HepG2 (cell line): ENCODE results near the gene RALY. TPM values are rescaled to one million over a fixed set of nuclear protein-coding genes. Genes with fewer than 3 reads are reported as not detected.

Experiments
- ATM ChIP-seq: fragments of 450-650 bp; IDR thresholded peaks from 2 replicates; pipeline ENCODE4 v1.7.1; 2017; ENCODE audit warnings: mild to moderate bottlenecking, borderline replicate concordance
- CCAR2 ChIP-seq: fragments of 200-400 bp; formaldehyde crosslinking; optimal IDR thresholded peaks from 2 replicates; pipeline ENCODE3; 2018; ENCODE audit warnings: low read depth, mild to moderate bottlenecking, low read length, moderate library complexity
- GPN1 ChIP-seq: sonication (generic); formaldehyde crosslinking; IDR thresholded peaks from 2 replicates; pipeline ENCODE4 v1.5.1; 2020; ENCODE audit warnings: missing genetic modification reagents, borderline replicate concordance
- KAT7 ChIP-seq: IDR thresholded peaks from 2 replicates; pipeline ENCODE4 v1.6.1; 2018; ENCODE audit warnings: borderline replicate concordance, missing compliant biosample characterization
- MZF1 ChIP-seq: sonication (generic); formaldehyde crosslinking; IDR thresholded peaks from 2 replicates; pipeline ENCODE4 v1.8.1; 2023; ENCODE audit warnings: mild to moderate bottlenecking, missing genetic modification reagents, borderline replicate concordance
- NR2F6 ChIP-seq, 2 experiments: IDR thresholded peaks; 2 replicates each; pipeline ENCODE4 v1.6.1; 2016; ENCODE audit warnings: antibody characterized with exemption in 1 of 2, mild to moderate bottlenecking in 1 of 2
- SOX6 ChIP-seq, 2 experiments: fragments of 450-650 bp in 1 of 2; sonication (generic) in 1 of 2; formaldehyde crosslinking in 1 of 2; IDR thresholded peaks; 2 replicates each; pipeline versions ENCODE4 v1.4.0 to v1.6.1; 2017 to 2020; ENCODE audit warnings: antibody characterized with exemption in 1 of 2, mild to moderate bottlenecking in 1 of 2, missing genetic modification reagents in 1 of 2
- ZFP41 ChIP-seq: sonication (generic); formaldehyde crosslinking; IDR thresholded peaks from 2 replicates; pipeline ENCODE4 v1.4.0; 2020; ENCODE audit warnings: mild to moderate bottlenecking, missing genetic modification reagents, borderline replicate concordance
- ZNF318 ChIP-seq: sonication (generic); formaldehyde crosslinking; IDR thresholded peaks from 2 replicates; pipeline ENCODE4 v1.4.0; 2020; ENCODE audit warnings: mild to moderate bottlenecking, missing genetic modification reagents
- ZNF33A ChIP-seq: sonication (generic); formaldehyde crosslinking; IDR thresholded peaks from 2 replicates; pipeline ENCODE4 v1.5.1; 2020; ENCODE audit warnings: missing genetic modification reagents, mild to moderate bottlenecking, moderate library complexity, borderline replicate concordance
- ZNF777 ChIP-seq: sonication (generic); formaldehyde crosslinking; IDR thresholded peaks from 2 replicates; pipeline ENCODE4 v1.4.0; 2020; ENCODE audit warnings: missing genetic modification reagents
- polyA plus RNA-seq, 8 experiments: library from polyadenylated mRNA; depleted of rRNA in 3 of 8; stranded (reverse) in 7 of 8; unstranded in 1 of 8; fragments of >200 nt; fragmentation: Illumina TruSeq in 4 of 8; extraction: Trizol in 4 of 8; gene quantifications; 2 replicates each; pipeline versions ENCODE4 v1.2.1 to v1.2.3, GENCODE V29; 2011 to 2016; ENCODE audit warnings: low read depth in 4 of 8, missing spikeins in 1 of 8, mixed read lengths in 1 of 8; ENCODE audit not compliant: insufficient read depth in 1 of 8
- total RNA-seq, 5 experiments: library from RNA; depleted of rRNA; stranded (reverse); fragments of >200 nt; fragmentation: Illumina TruSeq; extraction: Trizol; gene quantifications; 2 replicates each; pipeline ENCODE4 v1.2.3, GENCODE V29; 2016; ENCODE audit warnings: low read depth in 1 of 5
- TF ChIP-seq, protein P1 (sequence below): sonication (generic); formaldehyde crosslinking; IDR thresholded peaks from 2 replicates; pipeline ENCODE4 v1.4.0; 2020; ENCODE audit warnings: missing genetic modification reagents
- TF ChIP-seq, protein P2 (sequence below): sonication (generic); formaldehyde crosslinking; IDR thresholded peaks from 2 replicates; pipeline ENCODE4 v1.8.0; 2022; ENCODE audit warnings: low read depth, missing genetic modification reagents

The RALY gene
- total and polyA plus RNA-seq, 2 of the 13 experiments (the other 11 are each of a cell fraction or from before 2014, with no cell fraction given), result 178 to 186 TPM

- TF ChIP-seq CCAR2 (no peak), ZNF777 (CRISPR knock-in tag) (peak; percentile 59), ZFP41 (peak; percentile 86; the same call in 1 of the 2 replicates), ZNF318 (CRISPR knock-in tag) (no peak; the same call in 1 of the 2 replicates), ATM (no peak), GPN1 (CRISPR knock-in tag) (peak; percentile 84), MZF1 (CRISPR knock-in tag) (0 out of 2 replicates have a peak, but pooled peaks have one; percentile 38), KAT7 (CRISPR knock-in tag) (peak; percentile 80), SOX6 (IDR thresholded peaks at IDR 0.05) (no peak), SOX6 (CRISPR knock-in tag; IDR thresholded peaks at IDR 0.05) (no peak), ZNF33A (CRISPR knock-in tag) (no peak), NR2F6 (IDR thresholded peaks at IDR 0.05) (no peak), NR2F6 (CRISPR knock-in tag; IDR thresholded peaks at IDR 0.05) (no peak)
- TF ChIP-seq, protein P1, sequence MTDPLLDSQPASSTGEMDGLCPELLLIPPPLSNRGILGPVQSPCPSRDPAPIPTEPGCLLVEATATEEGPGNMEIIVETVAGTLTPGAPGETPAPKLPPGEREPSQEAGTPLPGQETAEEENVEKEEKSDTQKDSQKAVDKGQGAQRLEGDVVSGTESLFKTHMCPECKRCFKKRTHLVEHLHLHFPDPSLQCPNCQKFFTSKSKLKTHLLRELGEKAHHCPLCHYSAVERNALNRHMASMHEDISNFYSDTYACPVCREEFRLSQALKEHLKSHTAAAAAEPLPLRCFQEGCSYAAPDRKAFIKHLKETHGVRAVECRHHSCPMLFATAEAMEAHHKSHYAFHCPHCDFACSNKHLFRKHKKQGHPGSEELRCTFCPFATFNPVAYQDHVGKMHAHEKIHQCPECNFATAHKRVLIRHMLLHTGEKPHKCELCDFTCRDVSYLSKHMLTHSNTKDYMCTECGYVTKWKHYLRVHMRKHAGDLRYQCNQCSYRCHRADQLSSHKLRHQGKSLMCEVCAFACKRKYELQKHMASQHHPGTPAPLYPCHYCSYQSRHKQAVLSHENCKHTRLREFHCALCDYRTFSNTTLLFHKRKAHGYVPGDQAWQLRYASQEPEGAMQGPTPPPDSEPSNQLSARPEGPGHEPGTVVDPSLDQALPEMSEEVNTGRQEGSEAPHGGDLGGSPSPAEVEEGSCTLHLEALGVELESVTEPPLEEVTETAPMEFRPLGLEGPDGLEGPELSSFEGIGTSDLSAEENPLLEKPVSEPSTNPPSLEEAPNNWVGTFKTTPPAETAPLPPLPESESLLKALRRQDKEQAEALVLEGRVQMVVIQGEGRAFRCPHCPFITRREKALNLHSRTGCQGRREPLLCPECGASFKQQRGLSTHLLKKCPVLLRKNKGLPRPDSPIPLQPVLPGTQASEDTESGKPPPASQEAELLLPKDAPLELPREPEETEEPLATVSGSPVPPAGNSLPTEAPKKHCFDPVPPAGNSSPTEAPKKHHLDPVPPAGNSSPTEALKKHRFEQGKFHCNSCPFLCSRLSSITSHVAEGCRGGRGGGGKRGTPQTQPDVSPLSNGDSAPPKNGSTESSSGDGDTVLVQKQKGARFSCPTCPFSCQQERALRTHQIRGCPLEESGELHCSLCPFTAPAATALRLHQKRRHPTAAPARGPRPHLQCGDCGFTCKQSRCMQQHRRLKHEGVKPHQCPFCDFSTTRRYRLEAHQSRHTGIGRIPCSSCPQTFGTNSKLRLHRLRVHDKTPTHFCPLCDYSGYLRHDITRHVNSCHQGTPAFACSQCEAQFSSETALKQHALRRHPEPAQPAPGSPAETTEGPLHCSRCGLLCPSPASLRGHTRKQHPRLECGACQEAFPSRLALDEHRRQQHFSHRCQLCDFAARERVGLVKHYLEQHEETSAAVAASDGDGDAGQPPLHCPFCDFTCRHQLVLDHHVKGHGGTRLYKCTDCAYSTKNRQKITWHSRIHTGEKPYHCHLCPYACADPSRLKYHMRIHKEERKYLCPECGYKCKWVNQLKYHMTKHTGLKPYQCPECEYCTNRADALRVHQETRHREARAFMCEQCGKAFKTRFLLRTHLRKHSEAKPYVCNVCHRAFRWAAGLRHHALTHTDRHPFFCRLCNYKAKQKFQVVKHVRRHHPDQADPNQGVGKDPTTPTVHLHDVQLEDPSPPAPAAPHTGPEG (CRISPR knock-in tag), result no peak
- TF ChIP-seq, protein P2, sequence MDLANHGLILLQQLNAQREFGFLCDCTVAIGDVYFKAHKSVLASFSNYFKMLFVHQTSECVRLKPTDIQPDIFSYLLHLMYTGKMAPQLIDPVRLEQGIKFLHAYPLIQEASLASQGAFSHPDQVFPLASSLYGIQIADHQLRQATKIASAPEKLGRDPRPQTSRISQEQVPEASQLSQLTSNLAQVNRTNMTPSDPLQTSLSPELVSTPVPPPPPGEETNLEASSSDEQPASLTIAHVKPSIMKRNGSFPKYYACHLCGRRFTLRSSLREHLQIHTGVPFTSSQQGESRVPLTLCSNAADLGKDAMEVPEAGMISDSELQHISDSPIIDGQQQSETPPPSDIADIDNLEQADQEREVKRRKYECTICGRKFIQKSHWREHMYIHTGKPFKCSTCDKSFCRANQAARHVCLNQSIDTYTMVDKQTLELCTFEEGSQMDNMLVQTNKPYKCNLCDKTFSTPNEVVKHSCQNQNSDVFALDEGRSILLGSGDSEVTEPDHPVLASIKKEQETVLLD (CRISPR knock-in tag), result 0 out of 2 replicates have a peak, but pooled peaks have one; percentile 17
Observed at GRCh38 chr20:33993576-33994221, at the start of gene RALY (continued).
